HG02763 (cell line): ENCODE measurements around the gene POPDC2.

Experiments
- ATAC-seq: cut with Tn5 transposase; IDR thresholded peaks from one replicate; pipeline ENCODE4 v1.9.1; 2021; ENCODE audit warnings: mild to moderate bottlenecking, moderate library complexity; ENCODE audit not compliant: unreplicated experiment

Gene POPDC2

DNA sequence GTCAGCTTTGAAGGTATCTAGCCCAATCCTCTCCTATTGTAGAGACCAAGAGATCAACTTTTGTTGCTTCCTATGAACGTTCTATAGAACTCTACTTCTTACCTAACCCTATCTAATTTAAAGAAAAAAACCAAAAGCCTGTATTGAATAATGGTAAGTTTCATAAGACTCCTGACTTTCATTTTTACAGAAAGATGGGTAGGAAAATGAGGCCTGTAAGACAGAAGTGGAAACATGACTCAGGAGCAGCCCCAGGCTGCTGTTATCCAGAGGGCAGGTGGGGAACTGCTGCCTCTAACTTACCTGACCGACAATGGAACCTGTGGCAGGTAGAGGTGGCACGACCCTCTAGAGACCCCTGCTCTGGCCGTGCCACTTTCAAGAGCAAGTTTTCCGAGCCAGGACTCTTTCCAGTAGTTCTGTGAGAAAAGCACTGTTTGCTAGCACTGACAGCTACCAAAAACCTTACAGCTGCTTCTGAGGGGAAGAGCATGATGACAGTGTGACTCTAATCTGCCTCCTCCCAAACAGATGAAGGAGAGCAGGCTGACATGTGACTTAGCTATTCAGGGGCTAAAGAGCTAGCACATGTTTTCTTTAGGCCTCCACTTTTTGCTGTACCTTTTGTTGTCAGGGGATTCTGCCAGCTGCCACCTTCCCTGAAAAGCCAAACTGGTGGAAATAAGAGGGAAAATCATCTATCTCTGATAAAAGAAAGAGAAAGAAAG, 17.5 kb downstream of the POPDC2 start:
- no peak for ATAC-seq

DNA sequence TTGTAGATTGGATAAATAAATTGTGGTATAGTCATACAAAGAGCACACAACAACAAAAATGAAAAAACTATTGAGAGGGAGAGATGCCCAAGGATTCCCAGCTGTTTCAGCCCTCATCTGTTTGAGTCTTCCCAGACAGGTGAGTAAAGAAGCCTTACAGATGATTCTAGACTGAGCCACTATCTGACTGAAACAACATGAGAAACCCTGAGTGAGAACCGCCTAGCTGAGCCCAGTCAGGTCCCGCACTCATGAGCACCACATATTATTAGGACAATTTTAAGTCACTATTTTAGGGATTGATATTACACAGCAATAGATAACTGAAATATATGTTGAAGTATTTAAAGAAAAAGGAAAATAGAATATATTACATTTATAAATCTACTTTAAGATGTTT, 19.0 kb downstream of the POPDC2 start:
- ATAC-seq, result no peak

DNA sequence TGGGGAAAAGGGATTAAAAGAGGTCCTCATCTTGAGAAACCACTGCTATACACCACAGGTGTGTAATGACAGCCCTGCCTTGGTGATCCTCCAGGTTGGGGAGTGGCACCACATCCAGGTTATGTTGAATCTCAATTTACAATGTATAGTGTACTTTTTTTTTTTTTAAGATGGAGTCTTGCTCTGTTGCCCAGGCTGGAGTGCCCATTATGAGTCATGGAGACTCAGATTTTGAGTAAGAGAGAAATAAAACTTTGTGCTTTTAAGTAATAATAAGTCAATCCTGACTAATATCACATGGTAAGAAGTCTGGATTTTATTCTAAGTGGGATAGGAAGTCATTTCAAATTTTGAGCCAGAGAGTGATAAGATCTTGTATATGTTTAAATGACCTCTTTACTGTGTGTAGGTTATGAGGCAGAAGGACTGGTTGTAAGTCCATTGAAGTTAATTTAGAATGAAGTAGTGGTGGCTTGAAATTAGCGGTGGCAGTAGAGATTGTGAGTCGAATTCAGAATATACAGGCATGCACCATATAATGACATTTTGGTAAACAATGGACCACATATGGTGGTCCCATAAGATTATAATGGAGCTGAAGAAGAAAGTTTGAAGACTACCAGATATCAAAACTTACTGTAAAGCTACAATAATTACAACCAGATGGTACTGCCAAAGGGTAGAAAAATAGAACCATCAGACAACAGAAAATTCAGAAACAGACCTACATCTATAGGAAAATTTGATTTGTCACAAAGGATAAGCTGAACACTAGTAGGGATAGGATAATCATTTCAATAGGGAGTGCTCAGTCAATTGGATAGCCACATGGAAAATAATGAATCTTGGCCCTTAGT, 20.7 kb downstream of the POPDC2 start:
- ATAC-seq, result no peak

DNA sequence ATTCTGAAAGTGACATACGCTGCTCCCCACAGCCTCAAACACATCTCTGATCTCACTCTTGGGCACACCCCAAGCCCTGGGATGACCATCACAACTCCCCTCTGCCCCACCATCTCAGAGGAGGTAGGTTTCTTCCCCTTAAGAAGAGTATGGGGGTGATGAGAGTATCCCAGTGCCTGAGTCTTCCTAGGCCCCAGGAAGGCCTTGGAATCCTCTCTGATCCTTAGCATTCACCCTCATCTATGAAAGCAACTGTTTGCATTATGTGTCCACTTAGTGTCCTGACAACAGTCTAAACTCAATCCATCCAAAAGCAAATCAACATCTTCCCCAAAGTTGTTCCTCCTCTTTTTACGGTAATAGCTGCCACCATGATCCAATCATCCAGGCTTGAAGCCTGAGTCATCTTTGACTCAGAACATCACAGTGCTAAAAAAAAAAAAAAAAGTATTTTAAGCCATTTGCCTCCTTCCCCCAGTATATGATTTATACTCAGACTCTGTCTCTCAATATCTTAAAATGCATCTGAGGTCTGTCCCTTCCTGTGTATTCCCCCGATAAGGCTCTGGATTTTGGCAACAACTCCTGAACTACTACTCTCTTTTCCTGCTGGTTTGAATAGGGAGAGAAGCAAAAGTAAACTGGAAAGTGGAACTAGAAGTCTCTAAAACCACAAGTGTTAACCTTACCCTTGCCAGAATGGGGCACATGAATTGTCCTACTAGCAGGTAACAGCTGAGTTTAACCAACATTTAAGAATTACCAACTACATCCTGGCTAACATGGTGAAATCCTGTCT, 22.5 kb downstream of the POPDC2 start:
- peak; percentile 36 for ATAC-seq

DNA sequence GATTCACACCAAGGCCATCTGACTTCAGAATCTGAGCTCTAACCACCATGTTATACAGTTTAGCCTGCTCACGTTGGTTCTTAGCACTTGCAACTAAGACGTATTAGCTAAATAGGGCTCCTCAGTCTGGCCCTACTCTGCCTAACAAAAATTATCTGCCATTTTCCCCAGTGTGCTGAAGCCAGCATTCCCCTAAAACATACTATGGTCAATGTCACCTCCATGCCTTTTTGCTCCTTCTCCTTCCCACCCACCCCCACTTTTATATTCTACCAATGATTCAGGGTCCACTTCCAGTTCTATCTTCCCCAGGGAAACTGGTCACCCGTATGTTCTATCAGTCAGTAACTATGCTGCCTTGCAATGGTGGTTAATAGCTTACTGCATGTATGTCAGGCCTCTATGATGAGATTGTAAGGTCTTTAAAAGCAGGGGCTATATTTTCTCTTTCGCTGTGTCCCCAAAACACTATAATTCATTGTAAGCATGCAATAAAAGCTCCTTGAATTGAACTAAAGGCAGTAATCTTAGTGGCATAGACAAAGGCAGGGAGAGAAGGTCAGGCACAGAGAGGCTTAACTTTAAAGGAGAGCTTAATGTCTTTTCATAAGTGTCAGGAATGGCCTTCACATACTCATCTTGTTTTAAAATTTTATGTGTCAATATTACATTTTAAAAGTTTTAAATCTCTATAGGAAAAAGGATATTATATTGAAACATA, 23.3 kb downstream of the POPDC2 start:
- ATAC-seq, result no peak

DNA sequence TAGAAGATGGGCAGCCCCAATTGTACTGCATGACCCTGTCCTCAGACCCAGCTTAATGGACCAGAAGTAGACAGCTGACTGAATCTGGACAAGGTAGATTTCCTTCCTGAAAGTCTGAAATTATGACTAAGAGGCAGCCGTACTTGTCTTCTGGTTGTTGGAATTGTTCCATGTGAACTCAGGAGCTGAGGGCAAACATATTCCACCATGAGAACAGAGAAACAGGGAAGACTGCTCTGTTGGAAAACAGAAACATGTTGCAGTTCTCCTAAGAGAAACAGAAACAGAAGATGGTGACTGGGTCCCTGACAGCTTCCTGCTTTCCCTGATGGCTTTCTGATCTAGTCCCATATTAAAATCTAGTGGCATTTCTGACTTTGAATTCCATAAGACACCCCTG, 24.1 kb downstream of the POPDC2 start:
- ATAC-seq, result no peak

DNA sequence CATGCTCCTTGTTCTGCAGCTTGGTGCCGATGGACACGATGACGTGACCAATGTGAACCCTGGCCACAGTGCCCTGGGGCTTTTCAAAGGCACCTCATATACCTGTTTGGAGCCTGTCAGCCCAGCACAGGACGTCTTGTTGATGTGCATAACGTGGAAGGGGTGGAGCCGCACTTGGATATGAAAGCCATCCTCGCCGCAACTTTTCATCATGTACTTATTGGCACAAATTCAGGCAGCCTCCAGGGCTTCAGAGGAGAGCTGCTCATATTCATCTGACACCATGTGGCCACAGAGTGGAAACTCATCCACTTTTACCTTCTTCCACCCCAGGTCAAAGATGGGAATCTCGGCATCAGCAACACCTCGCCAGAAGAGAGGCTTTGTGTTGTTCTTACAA, 24.7 kb downstream of the POPDC2 start:
- ATAC-seq, result no peak

DNA sequence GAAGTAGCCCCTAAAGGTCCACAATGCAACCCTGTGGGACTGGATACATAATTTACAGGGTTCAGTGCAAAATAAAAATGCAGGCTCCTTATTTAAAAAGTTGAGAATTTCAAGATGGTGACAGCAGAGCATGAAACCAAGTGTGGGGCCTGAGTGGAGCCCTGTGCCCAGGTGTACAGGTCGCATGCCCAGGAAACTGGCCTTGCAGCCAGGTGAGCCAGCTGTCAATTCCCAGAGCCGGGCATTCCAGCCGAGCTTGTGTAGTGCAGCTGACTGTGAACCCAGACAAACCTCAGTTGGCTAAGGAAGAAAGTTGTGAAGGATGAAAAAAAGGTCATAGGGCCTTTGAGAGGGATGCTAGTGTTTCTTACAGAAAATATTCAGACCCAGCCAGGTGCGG, 27.6 kb downstream of the POPDC2 start:
- no peak for ATAC-seq

DNA sequence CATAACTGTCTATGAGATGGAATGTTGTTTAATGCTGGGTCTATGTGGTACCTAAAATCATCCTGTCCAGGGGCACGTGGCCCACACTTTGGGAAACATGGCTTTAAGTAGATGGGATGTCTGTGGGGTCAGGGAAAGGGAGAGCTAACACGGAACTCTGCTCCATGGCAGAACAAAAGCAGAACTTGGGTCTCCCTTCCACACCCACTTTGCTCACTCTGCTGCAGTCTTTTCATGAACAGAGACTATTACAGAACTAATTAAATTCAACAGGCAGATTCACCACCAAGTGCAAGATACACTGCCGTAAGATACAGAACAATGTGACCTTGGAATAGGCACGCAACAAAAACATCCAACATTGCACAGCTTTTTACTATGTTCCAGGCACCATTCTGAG, 28.2 kb downstream of the POPDC2 start:
- no peak for ATAC-seq

DNA sequence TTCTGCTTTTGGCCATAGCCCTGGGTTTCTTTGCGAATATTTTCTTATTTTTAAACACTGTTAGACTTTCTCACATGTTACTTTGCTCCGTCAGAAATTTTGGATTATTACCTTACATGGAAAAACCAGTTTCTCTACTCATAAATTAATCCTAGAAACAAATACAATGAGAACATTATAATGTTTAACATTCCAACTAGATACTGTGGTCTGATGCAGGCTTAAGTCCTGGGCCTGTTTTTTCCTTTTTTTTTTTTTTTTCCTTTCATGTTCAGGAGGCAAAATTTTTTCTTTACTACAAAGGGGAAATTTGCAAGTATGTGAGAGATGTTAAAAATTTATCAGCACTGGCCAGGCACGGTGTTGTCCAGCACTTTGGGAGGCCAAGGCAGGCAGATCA, 28.9 kb downstream of the POPDC2 start:
- ATAC-seq, result no peak

DNA sequence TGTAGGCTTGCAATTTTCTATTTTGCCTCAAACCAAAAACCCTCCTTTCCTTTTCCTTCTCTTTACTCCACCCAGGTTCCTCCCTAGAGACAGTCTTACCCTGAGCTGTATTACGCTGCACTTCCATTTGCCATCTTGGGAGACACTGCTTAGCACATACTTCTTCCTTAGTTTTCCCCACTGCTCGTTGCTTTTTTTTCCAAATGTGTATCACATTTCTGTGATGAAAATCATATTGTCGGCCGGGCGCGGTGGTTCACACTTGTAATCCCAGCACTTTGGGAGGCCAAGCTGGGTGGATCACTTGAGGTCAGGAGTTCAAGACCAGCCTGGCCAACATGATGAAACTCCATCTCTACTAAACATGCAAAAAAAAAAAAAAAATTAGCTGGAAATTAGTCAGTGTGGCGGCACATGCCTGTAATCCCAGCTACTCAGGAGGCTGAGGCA, 29.5 kb downstream of the POPDC2 start:
- no peak for ATAC-seq

DNA sequence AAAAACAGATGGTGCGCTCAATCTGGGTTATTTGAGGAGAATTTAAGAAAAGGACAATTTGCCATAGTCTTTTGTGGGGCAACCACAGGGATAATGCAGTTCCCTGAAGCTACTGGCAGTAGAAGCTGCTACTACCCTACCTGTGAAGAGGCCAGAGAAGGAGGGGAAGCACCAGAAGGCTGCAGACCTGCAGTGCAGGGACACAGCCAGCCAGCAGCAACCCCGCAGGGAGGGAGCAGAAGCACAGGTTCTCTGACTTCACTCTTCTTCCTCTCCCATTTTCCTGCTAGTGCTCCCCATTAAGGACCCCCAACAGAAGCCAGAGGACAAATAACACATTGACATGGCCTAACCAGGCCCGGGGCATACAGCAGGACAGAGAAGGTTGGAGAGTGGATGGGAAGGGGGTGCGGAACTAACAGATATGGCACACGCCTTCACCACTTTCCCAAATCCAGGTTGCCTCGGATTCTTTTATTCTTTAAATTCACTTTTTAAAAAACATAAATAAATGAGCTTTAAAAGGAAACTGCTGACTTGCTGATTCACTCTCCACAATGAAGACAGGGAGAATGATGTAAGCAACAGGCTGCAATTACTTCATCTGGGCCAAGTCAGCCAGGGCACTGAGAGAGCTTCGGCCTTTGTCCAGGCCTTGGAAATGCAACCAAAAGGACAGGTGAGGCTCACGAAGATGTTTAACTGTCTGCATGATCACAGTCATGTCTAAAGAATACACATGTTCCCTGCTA, 30.1 kb downstream of the POPDC2 start:
- no peak for ATAC-seq

DNA sequence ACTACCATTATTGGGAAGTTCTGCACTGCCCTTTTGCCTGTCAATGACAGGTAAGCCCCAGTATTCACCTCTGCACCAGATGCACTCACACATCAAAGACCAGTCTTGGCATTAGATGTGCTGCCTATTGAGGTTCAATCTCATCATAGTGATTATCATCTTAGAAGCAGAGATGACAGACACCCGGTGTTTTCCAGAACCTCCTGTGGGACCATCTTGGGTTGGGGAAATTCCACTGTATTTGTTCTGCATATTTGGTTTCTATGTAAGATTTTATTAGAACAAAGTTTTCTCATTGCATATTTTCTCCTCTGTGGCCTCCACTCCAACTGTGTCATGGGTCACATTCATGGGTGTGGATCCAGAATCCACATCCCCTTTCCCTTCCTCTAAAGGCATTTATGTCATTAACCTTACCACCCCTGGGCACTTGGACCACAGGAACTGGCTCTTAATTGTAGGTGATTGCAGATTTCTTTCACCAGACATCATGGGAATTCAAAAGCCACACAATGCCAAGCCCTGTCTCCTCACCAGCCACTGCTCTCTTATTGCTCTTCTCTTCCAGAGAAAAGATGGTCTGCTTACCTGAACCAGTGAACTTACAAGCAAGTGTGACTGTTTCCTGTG, 31.5 kb downstream of the POPDC2 start:
- peak; percentile 16 for ATAC-seq

DNA sequence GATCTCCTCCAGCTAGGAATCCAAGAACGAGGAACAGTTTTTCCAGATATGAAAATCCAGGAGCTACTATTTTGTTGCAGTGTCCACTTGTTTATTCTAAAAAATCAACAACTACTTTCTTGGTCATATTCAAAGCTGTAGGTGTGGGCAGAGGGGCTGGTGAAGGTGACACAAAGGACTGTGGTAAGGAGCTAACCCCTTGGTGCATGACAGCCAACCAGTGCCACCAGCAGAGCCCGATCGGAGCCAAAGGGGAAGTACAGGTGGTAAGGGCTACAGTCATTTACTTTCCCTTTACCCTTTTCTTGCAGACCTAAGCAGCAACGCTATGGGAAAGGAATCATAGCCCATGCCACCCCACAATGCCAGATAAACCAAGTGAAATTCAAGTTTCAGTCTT, 32.0 kb downstream of the POPDC2 start:
- ATAC-seq, result peak; percentile 53

DNA sequence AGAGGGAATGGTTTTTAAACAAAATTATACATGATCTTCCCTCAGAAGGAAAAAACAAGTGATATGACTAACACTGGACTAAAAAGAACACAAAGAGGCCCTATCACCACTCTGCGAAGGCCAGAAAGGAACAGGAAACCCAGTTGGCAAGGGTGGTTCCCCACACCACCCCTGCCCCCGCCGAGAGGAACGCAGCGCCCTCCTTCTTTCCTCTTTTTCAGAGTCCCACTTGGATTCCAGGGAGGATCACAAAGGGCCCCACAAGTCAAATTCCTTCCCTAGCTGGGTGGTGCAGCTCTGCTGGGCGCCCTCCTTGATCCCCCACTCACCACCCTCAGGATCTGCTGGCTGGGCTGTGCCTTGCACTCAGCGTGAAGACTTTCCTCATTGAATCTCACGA, 32.9 kb downstream of the POPDC2 start:
- no peak for ATAC-seq

DNA sequence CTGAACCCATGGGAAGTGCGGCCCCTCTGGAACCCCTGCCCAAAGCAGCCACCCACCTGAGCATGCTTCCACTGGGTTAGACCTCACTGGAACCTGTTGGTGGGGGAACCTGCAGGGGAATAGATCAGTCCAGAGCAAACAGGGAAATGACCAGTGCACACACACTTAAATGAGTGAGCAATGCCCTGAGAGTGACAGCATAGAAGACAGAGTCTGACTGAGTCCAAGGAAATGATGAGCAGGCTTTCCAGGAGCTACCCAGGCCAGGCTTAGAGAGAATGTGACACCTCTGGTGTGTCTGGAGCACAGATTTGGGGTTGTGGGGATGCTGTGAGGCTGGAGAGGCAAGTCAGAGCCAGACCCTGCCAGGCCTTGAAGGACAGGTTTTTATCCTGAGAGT, 34.2 kb downstream of the POPDC2 start:
- ATAC-seq, result no peak

DNA sequence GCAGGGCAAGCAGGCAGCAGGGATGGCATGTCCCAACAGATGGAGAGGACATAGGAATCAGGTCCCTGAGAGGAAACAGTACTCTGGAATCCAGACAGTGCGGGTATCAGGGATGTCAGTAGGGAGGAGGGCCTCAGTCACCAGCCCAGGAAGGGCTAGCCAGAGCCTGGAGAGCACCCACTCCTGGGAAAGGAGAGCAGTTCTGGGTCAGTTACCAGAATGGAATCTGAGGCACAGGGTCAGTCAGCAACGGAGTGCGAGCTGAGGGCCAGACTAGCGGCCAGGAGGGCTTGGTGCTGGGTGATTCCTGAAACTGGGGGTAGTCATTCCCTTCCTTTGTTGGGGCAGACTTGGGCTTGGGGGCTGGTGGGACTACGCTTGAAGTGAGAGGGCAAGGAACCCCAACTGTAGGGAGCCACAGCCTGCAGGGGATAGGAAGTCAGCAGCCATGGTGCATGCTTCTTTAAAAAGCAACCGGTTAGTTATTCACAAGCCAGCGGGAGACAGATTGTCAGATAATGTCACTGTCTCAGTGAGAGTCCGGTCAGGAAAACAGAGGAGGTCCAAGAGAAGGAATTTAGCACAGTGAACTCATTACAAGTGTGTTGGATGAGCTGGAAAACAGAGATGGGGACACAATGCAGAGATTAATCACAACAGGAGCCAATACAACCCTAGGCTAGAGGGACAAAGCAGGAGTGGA, 34.8 kb downstream of the POPDC2 start:
- ATAC-seq, result no peak

DNA sequence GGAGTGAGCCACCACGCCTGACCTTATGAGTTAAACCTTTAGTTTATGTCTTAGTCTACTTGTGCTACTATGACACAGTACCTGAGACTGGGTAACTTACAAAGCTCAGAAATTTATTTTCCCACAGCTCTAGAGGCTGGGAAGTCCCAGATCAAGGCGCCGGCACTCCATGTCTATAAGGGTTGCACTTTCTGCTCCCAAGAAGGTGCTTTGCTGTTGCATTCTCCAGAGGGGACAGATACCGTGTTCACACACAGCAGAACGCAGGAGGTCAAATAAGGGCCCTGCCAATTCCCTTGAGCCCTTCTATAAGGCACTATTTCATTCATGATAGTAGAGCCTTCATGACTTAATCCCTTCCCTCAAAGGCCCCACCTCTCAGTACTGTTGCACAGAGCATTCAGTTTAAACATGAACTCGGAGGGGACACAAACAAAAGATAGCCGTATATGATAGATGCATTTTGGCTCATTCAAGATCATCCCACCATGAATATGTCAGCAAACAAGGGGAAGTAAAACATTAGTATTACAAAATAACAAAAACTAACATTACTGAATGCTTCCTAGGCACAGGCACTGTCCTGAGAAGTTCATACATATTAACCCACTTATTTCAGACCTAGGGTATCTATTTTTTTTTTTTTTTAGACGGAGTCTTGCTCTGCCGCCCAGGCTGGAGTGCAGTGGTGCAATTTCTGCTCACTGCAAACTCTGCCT, 36.2 kb downstream of the POPDC2 start:
- no peak for ATAC-seq
